Astrocyte (in vitro differentiated cells and primary cell): Measurements from ENCODE around the gene RPS2.
"Not testable (repeated sequence)": the region's sequence is repeated elsewhere in the genome, so short reads cannot be mapped to it uniquely, and the experiment has no call there.

Source experiments
- EZH2 ChIP-seq: IDR thresholded peaks from 2 replicates; pipeline ENCODE4 v1.6.1; 2012; ENCODE audit warnings: mild to moderate bottlenecking, low read length, inconsistent platforms; ENCODE audit not compliant: insufficient read depth
- TF ChIP-seq, protein P1 (sequence below): IDR thresholded peaks from 2 replicates; pipeline ENCODE4 v1.5.1; 2011; ENCODE audit warnings: low read depth, mild to moderate bottlenecking, inconsistent platforms, low read length, moderate library complexity; ENCODE audit not compliant: insufficient read depth

- not testable (repeated sequence) for TF ChIP-seq EZH2
- TF ChIP-seq, protein P1, sequence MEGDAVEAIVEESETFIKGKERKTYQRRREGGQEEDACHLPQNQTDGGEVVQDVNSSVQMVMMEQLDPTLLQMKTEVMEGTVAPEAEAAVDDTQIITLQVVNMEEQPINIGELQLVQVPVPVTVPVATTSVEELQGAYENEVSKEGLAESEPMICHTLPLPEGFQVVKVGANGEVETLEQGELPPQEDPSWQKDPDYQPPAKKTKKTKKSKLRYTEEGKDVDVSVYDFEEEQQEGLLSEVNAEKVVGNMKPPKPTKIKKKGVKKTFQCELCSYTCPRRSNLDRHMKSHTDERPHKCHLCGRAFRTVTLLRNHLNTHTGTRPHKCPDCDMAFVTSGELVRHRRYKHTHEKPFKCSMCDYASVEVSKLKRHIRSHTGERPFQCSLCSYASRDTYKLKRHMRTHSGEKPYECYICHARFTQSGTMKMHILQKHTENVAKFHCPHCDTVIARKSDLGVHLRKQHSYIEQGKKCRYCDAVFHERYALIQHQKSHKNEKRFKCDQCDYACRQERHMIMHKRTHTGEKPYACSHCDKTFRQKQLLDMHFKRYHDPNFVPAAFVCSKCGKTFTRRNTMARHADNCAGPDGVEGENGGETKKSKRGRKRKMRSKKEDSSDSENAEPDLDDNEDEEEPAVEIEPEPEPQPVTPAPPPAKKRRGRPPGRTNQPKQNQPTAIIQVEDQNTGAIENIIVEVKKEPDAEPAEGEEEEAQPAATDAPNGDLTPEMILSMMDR = not testable (repeated sequence)
Measured at GRCh38 chr16:1939833-1940232, 24.8 kb downstream of the RPS2 start.
